GM12878 (cell line): Measurements from ENCODE around the gene IL1B. TPM values are rescaled to one million over a fixed set of nuclear protein-coding genes. Genes with fewer than 3 reads are reported as not detected.

Experiments used
- ATF7 ChIP-seq: fragments of 450-650 bp; IDR thresholded peaks from 2 replicates; pipeline ENCODE4 v1.6.1; 2016; ENCODE audit warnings: low read depth, mild to moderate bottlenecking
- BCL11A ChIP-seq: IDR thresholded peaks from 2 replicates; pipeline ENCODE4 v1.6.1; 2011; ENCODE audit warnings: low read depth, low read length
- ETV6 ChIP-seq, 2 experiments: fragments of 450-650 bp in 1 of 2; IDR thresholded peaks in 1 of 2; conservative IDR thresholded peaks in 1 of 2; 2 replicates each; pipeline ENCODE4 v1.6.1; 2014; ENCODE audit warnings: antibody characterized with exemption in 1 of 2, borderline replicate concordance in 1 of 2, low read depth in 1 of 2, mild to moderate bottlenecking in 1 of 2, moderate library complexity in 1 of 2
- IKZF2 ChIP-seq, 2 experiments: fragments of 450-650 bp; IDR thresholded peaks; 2 replicates each; pipeline ENCODE4 v1.6.1; 2017; ENCODE audit warnings: mild to moderate bottlenecking in 2 of 2, moderate library complexity in 2 of 2
- KDM1A ChIP-seq: fragments of 200-600 bp; sonication (generic); IDR thresholded peaks from 2 replicates; pipeline ENCODE4 v1.6.1; 2016; ENCODE audit warnings: borderline replicate concordance
- KLF5 ChIP-seq: fragments of 450-650 bp; IDR thresholded peaks from 2 replicates; pipeline ENCODE4 v1.6.1; 2014; ENCODE audit warnings: mild to moderate bottlenecking; ENCODE audit not compliant: partially characterized antibody
- MAX ChIP-seq: IDR thresholded peaks from 2 replicates; pipeline ENCODE4 v1.6.1; 2012; ENCODE audit warnings: low read depth, low read length, improper control_type of control experiment
- MTA2 ChIP-seq: fragments of 450-650 bp; IDR thresholded peaks from 2 replicates; pipeline ENCODE4 v1.6.1; 2016; ENCODE audit warnings: low read depth, mild to moderate bottlenecking, moderate library complexity
- NFIC ChIP-seq: IDR thresholded peaks from 2 replicates; pipeline ENCODE4 v1.6.1; 2012; ENCODE audit warnings: low read depth, mild to moderate bottlenecking, inconsistent platforms, low read length, moderate library complexity
- NFXL1 ChIP-seq: fragments of 450-650 bp; IDR thresholded peaks from 2 replicates; pipeline ENCODE4 v1.6.1; 2017; ENCODE audit warnings: antibody characterized with exemption, mild to moderate bottlenecking, borderline replicate concordance
- NRF1 ChIP-seq: conservative IDR thresholded peaks from 2 replicates; pipeline ENCODE4 v1.6.1; 2011; ENCODE audit warnings: mild to moderate bottlenecking, low read depth, low read length, improper control_type of control experiment
- RUNX3 ChIP-seq: IDR thresholded peaks from 2 replicates; pipeline ENCODE4 v1.6.1; 2012; ENCODE audit warnings: low read length, inconsistent platforms
- SMAD5 ChIP-seq: IDR thresholded peaks from 2 replicates; pipeline ENCODE4 v1.6.1; 2016; ENCODE audit warnings: antibody characterized with exemption, low read depth
- SREBF2 ChIP-seq: IDR thresholded peaks from 2 replicates; pipeline ENCODE4 v1.6.1; 2012; ENCODE audit warnings: mild to moderate bottlenecking, low read length
- polyA plus RNA-seq, 11 experiments: library from polyadenylated mRNA; depleted of rRNA in 4 of 11; unstranded in 6 of 11; stranded (reverse) in 5 of 11; fragments of >200 nt; fragmentation: Nextera tagmentation in 4 of 11; fragmentation: Illumina TruSeq in 1 of 11; extraction: Ambion mirVana in 4 of 11; extraction: Trizol in 1 of 11; gene quantifications; 1 replicate in 1 of 11; 2 replicates in 10 of 11; pipeline versions ENCODE4 v1.2.1 to v1.2.3, GENCODE V29; 2011 to 2016; ENCODE audit warnings: inconsistent platforms in 2 of 11, missing spikeins in 2 of 11, low read depth in 1 of 11
- total RNA-seq, 4 experiments: library from RNA; depleted of rRNA in 3 of 4; stranded (reverse); fragments of >200 nt in 3 of 4; fragmentation: Illumina TruSeq in 1 of 4; extraction: Trizol in 1 of 4; gene quantifications; 2 replicates each; pipeline versions ENCODE4 v1.2.1 to v1.2.3, GENCODE V29; 2013 to 2021
- TF ChIP-seq, protein P1 (sequence below): IDR thresholded peaks from 2 replicates; pipeline ENCODE4 v1.6.1; 2011; ENCODE audit warnings: borderline replicate concordance, low read depth, mild to moderate bottlenecking, moderate library complexity, low read length; ENCODE audit not compliant: insufficient read depth, poor library complexity, severe bottlenecking

The IL1B gene
- total and polyA plus RNA-seq, 10 of the 15 experiments (the other 5 are each of a cell fraction or from before 2014, with no cell fraction given), result 0.20 to 1.6 (median 0.84) TPM

- TF ChIP-seq MTA2 (peak; percentile 64; the same call in 1 of the 2 replicates), ATF7 (peak; percentile 85), SREBF2 (no peak), MAX (no peak), IKZF2 (IDR thresholded peaks at IDR 0.05) (peak; percentile 76 to 79), RUNX3 (peak; percentile 72), SMAD5 (0 out of 2 replicates have a peak, but pooled peaks have one; percentile 35), NFXL1 (no peak), ETV6 (conservative IDR thresholded peaks at IDR 0.05 in 1 of 2, IDR thresholded peaks at IDR 0.05 in 1 of 2; ENCODE audit: borderline replicate concordance in 1 of 2, low read depth in 1 of 2) (peak in 1 of 2 experiments; percentile 71; a peak in 1 of 4 replicates), NRF1 (no peak), KLF5 (no peak), NFIC (peak; percentile 89), BCL11A (peak; percentile 62; the same call in 1 of the 2 replicates), KDM1A (no peak)
- TF ChIP-seq, protein P1, sequence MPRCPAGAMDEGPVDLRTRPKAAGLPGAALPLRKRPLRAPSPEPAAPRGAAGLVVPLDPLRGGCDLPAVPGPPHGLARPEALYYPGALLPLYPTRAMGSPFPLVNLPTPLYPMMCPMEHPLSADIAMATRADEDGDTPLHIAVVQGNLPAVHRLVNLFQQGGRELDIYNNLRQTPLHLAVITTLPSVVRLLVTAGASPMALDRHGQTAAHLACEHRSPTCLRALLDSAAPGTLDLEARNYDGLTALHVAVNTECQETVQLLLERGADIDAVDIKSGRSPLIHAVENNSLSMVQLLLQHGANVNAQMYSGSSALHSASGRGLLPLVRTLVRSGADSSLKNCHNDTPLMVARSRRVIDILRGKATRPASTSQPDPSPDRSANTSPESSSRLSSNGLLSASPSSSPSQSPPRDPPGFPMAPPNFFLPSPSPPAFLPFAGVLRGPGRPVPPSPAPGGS, result peak; percentile 81
These were observed 24.0 kb downstream of the IL1B start (continued) for GRCh38 chr2:112812318-112813267.
